Kidney epithelial cell (primary cell): ENCODE data around the gene LTBP4. TPM values are rescaled to one million over a fixed set of nuclear protein-coding genes. Genes with fewer than 3 reads are reported as not detected.

Source experiments
- DNase-seq: peaks from one replicate; pipeline ENCODE4 v3.0.0-alpha.2; 2010; ENCODE audit warnings: low read depth
- H3K27me3 ChIP-seq: 2 replicates; pipeline ENCODE4 v1.6.0; 2011; ENCODE audit warnings: low read length; ENCODE audit not compliant: control insufficient read depth, insufficient read depth
- H3K36me3 ChIP-seq: 2 replicates; pipeline ENCODE4 v1.5.1; 2011; ENCODE audit warnings: low read length; ENCODE audit not compliant: control insufficient read depth, insufficient read depth
- H3K4me3 ChIP-seq: 2 replicates; pipeline ENCODE4 v1.5.1; 2011; ENCODE audit warnings: low read depth, mild to moderate bottlenecking, control low read depth, low read length
- CTCF ChIP-seq: IDR thresholded peaks from 2 replicates; pipeline ENCODE4 v1.5.1; 2011; ENCODE audit warnings: mild to moderate bottlenecking, moderate library complexity, low read length, control low read depth, inconsistent platforms; ENCODE audit not compliant: insufficient read depth, poor library complexity, severe bottlenecking
- total RNA-seq: library from RNA; depleted of rRNA; stranded (reverse); fragments of >200 nt; gene quantifications from 2 replicates; pipeline ENCODE4 v1.2.3, GENCODE V29; 2015

The LTBP4 gene
- 89.3 and 98.3 TPM in 2 replicates for total RNA-seq

GRCh38 chr19:40601134-40601974 is at the start of gene LTBP4:
Gene LTBP4, plus strand, starts transcription at chr19:40601369. Its CDS starts 19 bp downstream, at chr19:40601388.
- H3K27me3 ChIP-seq, result peaks cover 8% of the 10 kb centered on the region
- DNase-seq, result no peak
- no peak for TF ChIP-seq CTCF
- H3K36me3 ChIP-seq, result no peaks in the 10 kb centered on the region
- peak within 1 kb of the TSS; percentile 30 for H3K4me3 ChIP-seq

GRCh38 chr19:40552848-40553247 is 48.3 kb upstream of the LTBP4 start:
- H3K4me3 ChIP-seq, result no peak overlapping the region
- DNase-seq, result no peak
- peaks cover 42% of the 10 kb centered on the region for H3K27me3 ChIP-seq
- TF ChIP-seq CTCF, result no peak
- H3K36me3 ChIP-seq, result no peaks in the 10 kb centered on the region

GRCh38 chr19:40553885-40554857 is 47.0 kb upstream of the LTBP4 start:
- DNase-seq, result no peak
- TF ChIP-seq CTCF, result no peak
- no peak overlapping the region for H3K4me3 ChIP-seq
- H3K36me3 ChIP-seq, result no peaks in the 10 kb centered on the region
- peaks cover 38% of the 10 kb centered on the region for H3K27me3 ChIP-seq

GRCh38 chr19:40555978-40556689 is 45.0 kb upstream of the LTBP4 start:
- no peak for TF ChIP-seq CTCF
- DNase-seq, result no peak
- no peaks in the 10 kb centered on the region for H3K36me3 ChIP-seq
- no peak overlapping the region for H3K4me3 ChIP-seq
- peaks cover 47% of the 10 kb centered on the region for H3K27me3 ChIP-seq

- H3K36me3 ChIP-seq, result no peaks in the 10 kb centered on the region
- TF ChIP-seq CTCF, result no peak
- no peak for DNase-seq
- H3K27me3 ChIP-seq, result peaks cover 47% of the 10 kb centered on the region
- no peak overlapping the region for H3K4me3 ChIP-seq
Observed at GRCh38 chr19:40556953-40557530, 44.1 kb upstream of the LTBP4 start.
